Upper lobe of left lung (tissue), 4 donors: ENCODE data around the gene DHODH.
"Not testable (repeated sequence)": the region's sequence is repeated elsewhere in the genome, so short reads cannot be mapped to it uniquely, and the experiment has no call there.

Experiments used
- EP300 ChIP-seq, 4 donors: sonication (generic); formaldehyde crosslinking; IDR thresholded peaks; one replicate each; pipeline ENCODE4 v1.5.1; 2017; ENCODE audit warnings: antibody characterized with exemption in 4 of 4, control low read depth in 2 of 4
- POLR2A ChIP-seq, 4 donors: fragments of 450-650 bp; IDR thresholded peaks; one replicate each; pipeline ENCODE4 v1.5.1; 2016 to 2017; ENCODE audit warnings: antibody characterized with exemption in 4 of 4, mild to moderate bottlenecking in 2 of 4
- POLR2AphosphoS5 ChIP-seq, 2 donors: sonication (generic); formaldehyde crosslinking; IDR thresholded peaks; one replicate each; pipeline ENCODE4 v1.5.1; 2017; ENCODE audit warnings: antibody characterized with exemption in 2 of 2
- TF ChIP-seq, protein P1 (sequence below), 6 experiments: fragments of 450-650 bp in 4 of 6; fragments of 200-600 bp in 2 of 6; sonication (generic) in 2 of 6; IDR thresholded peaks; one replicate each; pipeline ENCODE4 v1.5.1; 2016 to 2019; ENCODE audit warnings: antibody characterized with exemption in 6 of 6

DNA sequence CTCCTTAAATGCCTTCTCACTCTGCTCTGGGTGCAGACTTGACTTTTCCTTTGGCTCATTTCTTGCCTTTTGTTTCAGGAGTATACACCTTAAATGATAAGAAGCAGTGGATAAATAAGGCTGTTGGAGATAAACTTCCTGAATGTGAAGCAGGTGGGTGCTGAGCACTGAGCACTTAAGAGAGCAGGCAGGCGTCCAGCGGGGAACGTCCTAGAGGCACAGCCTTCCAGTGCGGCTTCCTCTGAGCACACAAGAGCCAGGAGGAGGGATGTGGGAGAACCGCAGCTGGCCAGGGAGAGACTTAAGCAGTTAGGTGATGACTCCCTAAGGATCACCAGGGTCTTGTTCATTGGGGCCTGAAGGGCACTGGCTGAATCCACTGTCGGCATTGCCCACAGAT lies 66.5 kb downstream of the DHODH start:
- TF ChIP-seq, protein P1, sequence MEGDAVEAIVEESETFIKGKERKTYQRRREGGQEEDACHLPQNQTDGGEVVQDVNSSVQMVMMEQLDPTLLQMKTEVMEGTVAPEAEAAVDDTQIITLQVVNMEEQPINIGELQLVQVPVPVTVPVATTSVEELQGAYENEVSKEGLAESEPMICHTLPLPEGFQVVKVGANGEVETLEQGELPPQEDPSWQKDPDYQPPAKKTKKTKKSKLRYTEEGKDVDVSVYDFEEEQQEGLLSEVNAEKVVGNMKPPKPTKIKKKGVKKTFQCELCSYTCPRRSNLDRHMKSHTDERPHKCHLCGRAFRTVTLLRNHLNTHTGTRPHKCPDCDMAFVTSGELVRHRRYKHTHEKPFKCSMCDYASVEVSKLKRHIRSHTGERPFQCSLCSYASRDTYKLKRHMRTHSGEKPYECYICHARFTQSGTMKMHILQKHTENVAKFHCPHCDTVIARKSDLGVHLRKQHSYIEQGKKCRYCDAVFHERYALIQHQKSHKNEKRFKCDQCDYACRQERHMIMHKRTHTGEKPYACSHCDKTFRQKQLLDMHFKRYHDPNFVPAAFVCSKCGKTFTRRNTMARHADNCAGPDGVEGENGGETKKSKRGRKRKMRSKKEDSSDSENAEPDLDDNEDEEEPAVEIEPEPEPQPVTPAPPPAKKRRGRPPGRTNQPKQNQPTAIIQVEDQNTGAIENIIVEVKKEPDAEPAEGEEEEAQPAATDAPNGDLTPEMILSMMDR (IDR thresholded peaks at IDR 0.05) = not testable (repeated sequence)
- not testable (repeated sequence) for TF ChIP-seq POLR2A, EP300, POLR2AphosphoS5 (IDR thresholded peaks at IDR 0.05)
